Progenitor cell of endocrine pancreas (in vitro differentiated cells): ENCODE data around the gene CIC. TPM values are rescaled to one million over a fixed set of nuclear protein-coding genes. Genes with fewer than 3 reads are reported as not detected.

Source experiments
- DNase-seq: peaks from one replicate; pipeline ENCODE4 v3.0.0; 2021; ENCODE audit warnings: low spot score; ENCODE audit not compliant: unreplicated experiment
- H3K27ac Mint-ChIP-seq: 2 replicates; pipeline ENCODE4 v1.8.0; 2021; ENCODE audit warnings: mild to moderate bottlenecking, moderate library complexity, mixed read lengths
- H3K27me3 Mint-ChIP-seq: 2 replicates; pipeline ENCODE4 v1.8.0; 2021; ENCODE audit warnings: mixed read lengths
- H3K36me3 Mint-ChIP-seq: 2 replicates; pipeline ENCODE4 v1.8.0; 2022; ENCODE audit warnings: mixed read lengths; ENCODE audit not compliant: insufficient read depth
- H3K4me1 Mint-ChIP-seq: 2 replicates; pipeline ENCODE4 v1.8.0; 2021; ENCODE audit warnings: low read depth, mixed read lengths
- H3K4me3 Mint-ChIP-seq: 2 replicates; pipeline ENCODE4 v1.8.0; 2021; ENCODE audit warnings: low read depth, mild to moderate bottlenecking, moderate library complexity, mixed read lengths
- H3K9me3 Mint-ChIP-seq: 2 replicates; pipeline ENCODE4 v1.8.0; 2021; ENCODE audit warnings: low read depth, mixed read lengths
- total RNA-seq: library from RNA; stranded (reverse); gene quantifications from 2 replicates; pipeline ENCODE4 v1.2.1, GENCODE V29; 2021
- TF ChIP-seq, protein P1 (sequence below): fragments of 200-600 bp; sonication (generic); IDR thresholded peaks from one replicate; pipeline ENCODE4 v1.5.0; 2021; ENCODE audit warnings: antibody characterized with exemption, mild to moderate bottlenecking; ENCODE audit not compliant: unreplicated experiment

The CIC gene
- total RNA-seq, 1 donor from 2014 or later = 86.0 TPM

- Mint-ChIP-seq H3K27ac (no peak overlapping the region), H3K4me3 (no peak overlapping the region), H3K27me3 (no peaks in the 10 kb centered on the region), H3K36me3 (peaks cover 12% of the 10 kb centered on the region), H3K9me3 (no peaks in the 10 kb centered on the region), H3K4me1 (peaks cover 22% of the 10 kb centered on the region)
- TF ChIP-seq, protein P1, sequence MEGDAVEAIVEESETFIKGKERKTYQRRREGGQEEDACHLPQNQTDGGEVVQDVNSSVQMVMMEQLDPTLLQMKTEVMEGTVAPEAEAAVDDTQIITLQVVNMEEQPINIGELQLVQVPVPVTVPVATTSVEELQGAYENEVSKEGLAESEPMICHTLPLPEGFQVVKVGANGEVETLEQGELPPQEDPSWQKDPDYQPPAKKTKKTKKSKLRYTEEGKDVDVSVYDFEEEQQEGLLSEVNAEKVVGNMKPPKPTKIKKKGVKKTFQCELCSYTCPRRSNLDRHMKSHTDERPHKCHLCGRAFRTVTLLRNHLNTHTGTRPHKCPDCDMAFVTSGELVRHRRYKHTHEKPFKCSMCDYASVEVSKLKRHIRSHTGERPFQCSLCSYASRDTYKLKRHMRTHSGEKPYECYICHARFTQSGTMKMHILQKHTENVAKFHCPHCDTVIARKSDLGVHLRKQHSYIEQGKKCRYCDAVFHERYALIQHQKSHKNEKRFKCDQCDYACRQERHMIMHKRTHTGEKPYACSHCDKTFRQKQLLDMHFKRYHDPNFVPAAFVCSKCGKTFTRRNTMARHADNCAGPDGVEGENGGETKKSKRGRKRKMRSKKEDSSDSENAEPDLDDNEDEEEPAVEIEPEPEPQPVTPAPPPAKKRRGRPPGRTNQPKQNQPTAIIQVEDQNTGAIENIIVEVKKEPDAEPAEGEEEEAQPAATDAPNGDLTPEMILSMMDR = no peak
- DNase-seq = no peak
Observed at GRCh38 chr19:42271861-42272534, 2.9 kb downstream of the CIC start.

- Mint-ChIP-seq H3K27me3 (no peaks in the 10 kb centered on the region), H3K9me3 (no peaks in the 10 kb centered on the region), H3K4me3 (no peak overlapping the region), H3K36me3 (peaks cover 12% of the 10 kb centered on the region), H3K4me1 (peaks cover 20% of the 10 kb centered on the region), H3K27ac (no peak overlapping the region)
- TF ChIP-seq, protein P1 = no peak
- no peak for DNase-seq
Observed at GRCh38 chr19:42272535-42272897, 3.5 kb downstream of the CIC start.

- Mint-ChIP-seq H3K36me3 (peaks cover 12% of the 10 kb centered on the region), H3K9me3 (no peaks in the 10 kb centered on the region), H3K4me1 (peaks cover 16% of the 10 kb centered on the region), H3K27me3 (no peaks in the 10 kb centered on the region), H3K27ac (no peak overlapping the region), H3K4me3 (no peak overlapping the region)
- TF ChIP-seq, protein P1 = no peak
- DNase-seq = no peak
Observed at GRCh38 chr19:42272989-42273406, 3.9 kb downstream of the CIC start.

DNA sequence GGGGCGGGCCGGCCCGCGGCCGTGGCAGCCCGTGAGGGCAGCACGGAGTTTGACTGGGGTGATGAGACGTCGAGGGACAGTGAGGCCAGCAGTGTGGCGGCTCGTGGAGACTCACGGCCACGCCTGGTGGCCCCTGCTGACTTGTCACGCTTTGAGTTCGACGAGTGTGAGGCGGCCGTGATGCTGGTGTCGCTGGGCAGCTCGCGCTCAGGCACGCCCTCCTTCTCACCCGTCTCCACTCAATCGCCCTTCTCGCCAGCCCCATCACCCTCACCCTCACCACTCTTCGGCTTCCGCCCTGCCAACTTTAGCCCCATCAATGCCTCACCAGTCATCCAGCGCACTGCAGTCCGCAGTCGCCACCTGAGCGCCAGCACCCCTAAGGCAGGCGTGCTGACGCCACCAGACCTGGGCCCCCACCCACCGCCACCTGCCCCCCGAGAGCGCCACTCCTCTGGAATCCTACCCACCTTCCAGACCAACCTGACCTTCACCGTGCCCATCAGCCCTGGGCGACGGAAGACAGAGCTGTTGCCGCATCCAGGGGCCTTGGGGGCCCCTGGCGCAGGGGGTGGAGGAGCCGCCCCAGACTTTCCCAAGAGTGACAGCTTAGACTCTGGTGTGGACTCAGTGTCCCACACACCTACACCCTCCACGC, 4.5 kb downstream of the CIC start:
- Mint-ChIP-seq H3K36me3 (peaks cover 12% of the 10 kb centered on the region), H3K4me3 (no peak overlapping the region), H3K27me3 (no peaks in the 10 kb centered on the region), H3K9me3 (no peaks in the 10 kb centered on the region), H3K4me1 (peaks cover 18% of the 10 kb centered on the region), H3K27ac (no peak overlapping the region)
- TF ChIP-seq, protein P1 = no peak
- DNase-seq = no peak

DNA sequence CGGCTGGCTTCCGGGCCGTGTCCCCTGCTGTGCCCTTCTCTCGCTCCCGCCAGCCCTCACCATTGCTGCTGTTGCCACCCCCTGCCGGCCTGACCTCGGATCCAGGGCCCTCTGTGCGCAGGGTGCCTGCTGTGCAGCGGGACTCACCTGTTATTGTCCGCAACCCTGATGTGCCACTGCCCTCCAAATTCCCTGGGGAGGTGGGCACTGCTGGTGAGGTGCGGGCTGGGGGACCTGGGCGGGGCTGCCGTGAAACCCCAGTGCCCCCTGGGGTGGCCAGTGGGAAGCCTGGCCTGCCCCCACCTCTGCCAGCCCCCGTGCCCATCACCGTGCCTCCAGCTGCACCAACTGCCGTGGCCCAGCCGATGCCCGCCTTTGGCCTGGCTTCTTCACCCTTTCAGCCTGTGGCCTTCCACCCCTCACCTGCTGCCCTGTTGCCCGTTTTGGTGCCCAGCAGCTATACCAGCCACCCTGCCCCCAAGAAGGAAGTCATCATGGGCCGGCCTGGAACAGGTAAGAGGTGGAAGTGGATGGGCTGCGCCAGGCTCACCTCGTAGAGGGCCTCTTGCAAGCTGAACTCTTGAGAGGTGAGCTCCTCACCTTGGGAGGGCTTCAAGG, 5.1 kb downstream of the CIC start:
- H3K9me3 Mint-ChIP-seq = no peaks in the 10 kb centered on the region
- no peak overlapping the region for H3K27ac Mint-ChIP-seq
- no peak for DNase-seq
- H3K36me3 Mint-ChIP-seq = peaks cover 12% of the 10 kb centered on the region
- H3K4me1 Mint-ChIP-seq = peaks cover 23% of the 10 kb centered on the region
- no peak overlapping the region for H3K4me3 Mint-ChIP-seq
- no peaks in the 10 kb centered on the region for H3K27me3 Mint-ChIP-seq
- TF ChIP-seq, protein P1 = no peak
